HS-5 (cell line): ENCODE data around the gene TSPAN15.
"Not testable (repeated sequence)": the region's sequence is repeated elsewhere in the genome, so short reads cannot be mapped to it uniquely, and the experiment has no call there.

Experiments used
- DNase-seq: peaks from one replicate; pipeline ENCODE4 v3.0.0-alpha.2; 2012; ENCODE audit warnings: low read depth

The TSPAN15 gene

DNA sequence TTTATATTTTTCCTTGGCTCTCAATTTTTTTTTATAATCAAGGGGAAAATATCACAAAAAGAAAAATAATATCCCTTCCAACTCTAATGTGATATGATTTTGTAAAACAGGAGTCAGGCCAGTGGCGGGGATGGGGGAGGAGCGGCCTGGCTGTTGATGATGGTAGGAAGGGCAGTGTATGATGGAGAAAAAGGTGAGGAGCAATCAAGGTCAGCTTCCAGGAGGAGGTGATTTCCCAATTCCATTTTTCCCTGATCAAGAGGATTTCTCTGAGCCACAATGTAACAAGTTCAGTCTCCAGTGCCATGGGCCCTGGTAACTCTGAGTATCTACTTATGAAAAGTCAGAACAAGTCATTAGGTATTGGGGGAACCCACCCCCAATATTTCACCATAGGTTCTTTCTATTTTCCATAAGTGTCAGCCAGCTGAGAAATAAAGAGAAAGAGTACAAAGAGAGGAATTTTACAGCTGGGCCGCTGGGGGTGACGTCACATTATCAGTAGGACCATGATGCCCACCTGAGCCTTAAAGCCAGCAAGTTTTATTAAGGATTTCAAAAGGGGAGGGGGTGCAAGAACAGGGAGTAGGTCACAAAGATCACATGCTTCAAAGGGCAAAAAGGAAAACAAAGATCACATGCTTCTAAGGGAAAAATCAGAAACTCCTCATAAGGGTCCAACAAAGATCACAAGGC is 37.0 kb downstream of the TSPAN15 start:
- DNase-seq = not testable (repeated sequence)

DNA sequence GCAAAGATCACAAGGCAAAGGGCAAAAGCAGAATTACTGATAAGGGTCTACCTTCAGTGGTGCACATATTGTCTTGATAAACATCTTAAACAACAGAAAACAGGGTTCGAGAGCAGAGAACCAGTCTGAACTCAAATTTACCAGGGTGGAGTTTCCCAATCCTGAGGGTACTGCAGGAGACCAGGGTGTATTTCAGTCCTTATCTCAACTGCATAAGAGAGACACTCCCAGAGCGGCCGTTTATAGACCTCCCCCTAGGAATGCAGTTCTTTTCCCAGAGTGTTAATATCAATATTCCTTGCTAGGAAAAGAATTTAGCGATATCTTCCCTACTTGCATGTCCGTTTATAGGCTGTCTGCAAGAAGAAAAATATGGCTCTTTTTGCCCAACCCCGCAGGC is 37.6 kb downstream of the TSPAN15 start:
- not testable (repeated sequence) for DNase-seq

DNA sequence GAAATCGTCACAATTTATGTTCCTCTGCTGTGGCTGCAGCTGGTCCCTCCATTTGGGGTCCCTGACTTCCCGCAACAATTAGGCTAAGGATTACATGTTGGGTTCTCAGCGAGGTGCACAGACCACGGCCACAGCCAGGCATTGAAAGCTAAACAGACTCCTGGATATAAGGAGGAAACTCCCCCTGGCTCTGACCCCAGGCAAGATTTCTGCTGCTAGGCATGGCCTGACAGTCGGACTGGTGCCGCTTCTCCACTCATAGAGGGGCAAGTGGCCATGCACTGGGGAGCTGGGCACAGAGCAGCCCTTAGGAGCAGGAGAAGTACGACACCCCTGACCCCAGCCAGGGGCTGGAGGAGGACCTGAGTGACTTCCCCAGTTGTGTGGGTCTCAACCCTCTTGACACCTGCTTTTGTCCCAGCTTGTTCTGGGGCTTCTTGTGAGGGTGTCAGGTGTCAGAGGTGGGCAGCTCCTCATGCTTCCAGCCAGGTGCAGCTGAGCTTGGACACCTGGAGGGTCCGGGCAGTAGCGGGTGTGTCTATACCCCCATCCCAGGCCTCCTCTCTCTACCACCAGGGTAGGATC is 38.3 kb downstream of the TSPAN15 start:
- DNase-seq = no peak

DNA sequence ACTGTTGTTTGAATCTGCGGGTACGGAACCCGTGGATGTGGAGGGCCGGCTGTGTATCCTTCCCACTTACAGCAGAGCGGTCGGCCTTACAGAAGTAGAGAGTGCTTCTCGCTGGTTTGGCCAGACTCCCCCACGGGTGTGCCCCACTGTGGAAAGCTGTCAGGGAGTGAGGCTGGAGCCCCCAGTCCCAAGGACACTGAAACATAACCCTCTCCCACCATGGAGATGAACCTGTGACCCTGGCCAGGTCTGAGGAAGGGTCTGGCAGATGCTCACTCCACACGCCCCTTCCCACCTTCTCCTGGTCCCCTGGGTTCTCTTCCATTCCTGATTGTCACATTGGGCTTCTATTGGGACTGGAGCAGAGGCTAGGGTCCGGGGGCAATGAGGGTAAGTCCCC is 39.6 kb downstream of the TSPAN15 start:
- DNase-seq = no peak

DNA sequence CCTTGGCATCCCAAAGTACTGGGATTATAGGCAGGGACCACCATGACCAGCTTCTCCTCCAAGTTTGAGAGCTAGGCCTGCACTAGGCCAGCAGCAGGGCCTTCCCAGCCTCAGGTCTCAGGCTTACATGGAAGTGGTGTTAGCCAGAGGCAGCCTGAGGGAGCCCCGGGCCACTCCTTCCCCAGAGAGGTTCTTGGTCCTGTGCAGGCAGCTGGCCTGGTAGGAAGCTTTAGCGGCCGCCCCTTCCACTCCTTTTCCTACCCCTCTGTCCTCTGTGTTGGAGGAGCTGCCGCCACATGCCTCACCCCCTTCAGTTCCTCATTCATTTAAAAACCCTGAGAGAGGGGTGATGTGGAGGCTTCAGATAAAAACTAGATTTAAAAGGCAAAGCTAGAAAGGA is 40.3 kb downstream of the TSPAN15 start:
- DNase-seq = no peak

DNA sequence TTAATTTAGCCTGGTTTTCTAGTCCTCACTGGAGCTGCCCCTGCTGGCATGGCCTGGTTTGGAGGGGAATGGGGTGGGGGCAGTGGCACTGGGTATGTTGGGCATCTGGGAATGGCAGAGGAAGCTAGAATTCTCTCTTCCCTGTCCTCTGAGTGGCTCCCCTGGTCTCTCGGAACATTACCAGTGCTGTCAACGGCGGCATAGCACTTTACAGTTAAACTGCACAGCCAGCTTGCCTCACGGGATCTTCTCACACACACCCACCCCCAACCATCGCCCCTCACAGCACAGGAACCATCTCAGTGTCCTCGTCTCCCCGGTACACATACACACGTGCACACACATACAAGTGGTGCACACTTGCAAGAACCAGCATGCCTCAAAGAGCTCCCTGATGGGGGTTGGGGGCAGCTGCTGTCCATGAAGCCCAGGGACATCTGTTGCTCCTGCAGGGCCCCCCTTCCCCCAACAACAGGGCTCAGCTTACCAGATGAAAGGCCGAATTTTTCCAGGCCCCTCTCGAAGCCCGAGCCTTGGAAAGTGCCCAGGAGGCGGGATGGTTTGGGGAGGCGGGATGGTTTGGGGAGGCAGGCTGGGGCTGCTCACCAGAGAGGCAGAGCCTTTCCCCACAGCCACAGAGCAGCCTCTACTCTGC is 41.0 kb downstream of the TSPAN15 start:
- no peak for DNase-seq

DNA sequence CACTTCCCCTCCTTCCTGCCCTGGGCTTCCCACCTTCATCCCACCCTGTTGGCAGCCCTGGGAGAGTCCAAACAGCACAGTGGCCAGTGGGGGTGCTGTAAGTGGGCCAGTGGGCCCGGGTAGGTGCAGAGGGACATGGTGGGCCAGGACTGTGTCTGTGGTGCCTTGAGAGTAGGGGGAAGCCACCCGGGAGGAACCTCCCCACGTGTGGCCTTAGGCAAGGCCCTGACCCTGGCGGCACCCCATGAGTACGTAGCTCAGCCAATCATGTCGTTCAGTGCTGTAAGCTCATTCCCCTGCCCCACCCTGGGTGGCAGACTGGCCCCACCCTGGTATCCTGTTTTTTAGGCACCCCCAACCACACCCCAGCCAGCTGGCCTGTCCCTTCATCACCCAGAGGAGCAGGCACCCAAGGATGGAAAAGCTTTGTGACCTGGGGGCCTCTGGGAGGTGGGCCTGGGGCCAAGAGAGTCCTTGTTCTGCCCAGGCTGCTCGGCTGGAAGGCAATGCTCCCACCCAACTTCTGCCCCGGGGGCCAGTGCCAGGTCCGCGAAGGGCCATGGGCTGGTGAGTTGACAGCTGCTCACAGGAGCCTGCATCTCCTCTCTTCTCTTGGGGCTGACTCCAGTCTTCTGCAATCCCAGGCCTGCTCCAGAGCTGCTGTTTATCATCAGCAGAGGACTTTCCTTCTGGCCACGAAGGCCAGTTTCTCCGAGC is 41.6 kb downstream of the TSPAN15 start:
- no peak for DNase-seq

DNA sequence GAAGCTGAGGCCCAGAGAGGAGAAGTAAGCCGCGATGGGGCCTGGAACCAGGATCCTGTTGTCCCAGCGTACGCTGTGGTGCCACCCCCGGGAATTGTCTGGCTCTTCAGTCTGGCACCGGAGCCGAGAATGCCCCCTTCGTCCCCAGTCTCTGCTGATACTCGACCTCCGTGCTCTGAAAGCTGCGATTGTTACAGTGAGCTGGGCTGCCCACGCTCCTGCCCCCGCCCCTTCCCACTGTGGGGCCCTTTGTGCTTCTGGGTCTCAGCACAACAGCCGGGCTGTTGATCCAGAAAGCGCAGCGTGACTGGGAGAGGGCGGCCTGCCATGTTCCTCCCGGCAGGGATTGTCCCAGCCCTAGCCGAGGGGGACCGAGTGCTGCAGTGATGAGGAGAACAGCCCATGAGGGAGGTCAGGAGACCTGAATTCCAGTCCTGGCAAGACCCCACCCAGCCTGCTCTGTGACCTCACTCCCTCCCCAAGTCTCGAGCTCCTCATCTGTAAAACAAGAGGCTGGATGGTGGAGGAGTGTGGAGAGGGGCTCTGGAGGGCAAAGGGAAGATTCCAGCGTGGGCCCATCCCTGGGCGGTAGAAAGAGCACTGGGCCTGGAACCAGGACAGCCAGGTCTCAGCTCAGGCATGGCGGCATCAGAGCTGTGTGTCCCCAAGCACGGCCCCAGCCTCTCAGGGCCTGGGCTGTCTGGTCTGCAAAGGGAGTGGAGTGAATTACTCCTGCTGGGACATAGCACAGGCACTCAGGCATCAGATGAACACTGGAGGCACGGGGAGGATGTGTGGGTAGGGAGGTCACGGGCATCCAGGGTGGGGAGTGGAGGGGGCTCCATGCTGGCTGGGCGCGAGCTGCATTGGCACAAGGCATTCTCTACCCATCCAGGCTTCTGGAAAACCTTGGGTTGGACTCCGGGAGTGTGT is 43.6 kb downstream of the TSPAN15 start:
- no peak for DNase-seq

DNA sequence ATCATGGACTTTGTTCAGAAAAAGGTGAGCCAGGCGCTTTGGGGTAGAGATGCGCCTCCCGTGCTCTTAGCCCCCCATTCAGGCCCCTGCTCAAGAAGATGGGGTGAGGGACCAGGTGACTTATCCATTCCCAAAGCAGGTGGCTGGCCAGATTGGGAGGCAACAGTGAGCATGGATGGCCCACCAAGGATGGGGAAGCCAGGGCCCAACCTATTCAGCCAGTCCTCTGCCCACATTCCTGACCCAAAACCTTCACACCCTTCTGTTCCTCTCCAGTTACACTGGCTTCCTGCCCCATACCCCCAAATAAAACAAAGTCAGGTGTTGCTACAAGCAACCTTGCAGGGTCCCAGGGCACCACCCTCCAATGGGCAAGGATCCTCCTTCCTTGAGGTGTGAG is 44.4 kb downstream of the TSPAN15 start:
- no peak for DNase-seq

DNA sequence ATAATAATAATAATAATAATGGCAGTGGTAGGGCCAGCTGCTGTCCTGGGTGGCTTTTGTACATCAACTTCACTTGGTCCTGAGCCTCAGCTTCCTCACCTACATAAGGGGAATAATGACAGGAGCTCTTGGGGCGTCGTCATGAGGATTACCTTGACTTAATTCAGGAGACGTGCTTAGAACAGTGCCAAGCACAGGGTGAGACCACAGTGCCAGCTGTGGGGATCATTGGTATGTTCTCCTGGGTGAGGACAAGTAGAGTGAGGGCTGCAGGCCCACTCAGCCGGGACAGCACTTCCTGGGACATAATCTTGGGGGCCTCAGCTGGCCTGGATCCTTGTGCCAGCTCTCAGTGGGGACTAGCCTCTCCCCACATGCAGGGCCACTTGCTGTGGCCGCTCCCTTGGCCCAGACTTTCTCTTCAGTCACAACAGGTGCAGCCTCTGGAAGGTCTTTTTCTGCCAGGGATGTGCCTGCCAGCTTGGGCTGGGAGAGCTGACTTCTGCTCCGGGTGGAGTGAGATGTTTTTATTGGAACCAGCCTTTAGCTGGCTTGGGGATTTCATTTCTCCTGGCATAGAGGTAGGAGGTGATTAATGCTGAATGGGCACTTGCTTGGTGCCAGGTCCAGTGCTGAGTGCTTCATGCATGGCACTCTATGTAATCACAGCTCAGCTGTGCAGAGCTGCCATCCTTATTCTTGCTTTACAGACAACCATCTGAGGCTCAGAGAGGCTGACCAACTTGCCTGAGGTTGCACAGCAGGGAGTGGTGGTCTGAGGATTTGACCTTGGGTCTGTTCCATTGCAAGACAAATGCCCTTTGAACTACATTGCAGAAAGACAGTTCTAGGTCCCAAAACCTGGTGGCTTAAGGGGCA is 45.3 kb downstream of the TSPAN15 start:
- no peak for DNase-seq

DNA sequence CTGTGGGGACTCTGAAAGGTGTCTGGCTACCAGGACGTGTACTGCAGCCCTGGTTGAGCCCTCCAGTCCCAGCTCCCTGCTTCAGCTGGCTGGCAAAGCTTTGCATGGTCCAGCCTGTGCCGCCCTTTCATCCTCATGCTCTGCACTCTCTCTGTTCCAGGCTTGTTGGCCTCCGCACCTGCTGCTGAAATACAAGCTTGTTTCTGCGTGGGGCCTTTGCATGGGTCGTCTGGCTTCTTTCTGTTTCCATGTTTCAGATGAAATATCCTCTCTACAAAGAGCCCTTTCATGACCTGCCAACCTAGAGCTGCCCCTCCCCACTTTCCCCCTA is 45.9 kb downstream of the TSPAN15 start:
- DNase-seq = no peak

DNA sequence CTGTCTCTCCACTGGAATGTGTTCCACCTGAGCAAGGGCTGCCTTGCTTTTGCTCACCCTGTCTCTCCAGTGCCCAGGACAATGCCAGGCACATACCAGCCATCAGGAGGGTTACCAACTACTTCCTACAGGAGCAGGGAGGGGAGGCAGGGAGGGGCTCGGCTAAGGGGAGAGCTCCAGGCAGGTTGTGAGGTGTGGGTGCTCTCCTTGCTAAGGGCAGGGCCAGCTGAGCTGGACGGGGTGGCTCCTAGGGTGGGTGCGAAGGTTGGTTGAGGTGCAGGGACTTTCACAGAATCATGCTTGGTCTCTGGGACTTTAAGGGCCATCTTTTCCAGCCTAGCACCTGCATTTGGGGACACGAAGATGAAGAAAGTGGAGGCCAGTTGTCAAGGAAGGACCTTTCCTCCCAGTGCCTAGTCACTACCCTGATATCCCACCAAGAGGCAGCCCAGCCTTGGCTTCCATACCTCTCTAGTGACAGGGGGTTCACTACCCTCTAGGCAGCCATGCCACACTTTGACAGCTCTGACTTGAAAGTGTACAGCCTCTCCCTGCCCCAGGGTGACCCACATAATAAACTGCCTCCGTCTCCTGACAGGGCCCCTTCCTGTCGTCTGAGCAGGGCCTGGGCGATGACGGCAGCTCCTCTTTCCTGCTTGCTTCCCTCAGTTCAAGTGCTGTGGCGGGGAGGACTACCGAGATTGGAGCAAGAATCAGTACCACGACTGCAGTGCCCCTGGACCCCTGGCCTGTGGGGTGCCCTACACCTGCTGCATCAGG is 46.5 kb downstream of the TSPAN15 start:
- no peak for DNase-seq

DNA sequence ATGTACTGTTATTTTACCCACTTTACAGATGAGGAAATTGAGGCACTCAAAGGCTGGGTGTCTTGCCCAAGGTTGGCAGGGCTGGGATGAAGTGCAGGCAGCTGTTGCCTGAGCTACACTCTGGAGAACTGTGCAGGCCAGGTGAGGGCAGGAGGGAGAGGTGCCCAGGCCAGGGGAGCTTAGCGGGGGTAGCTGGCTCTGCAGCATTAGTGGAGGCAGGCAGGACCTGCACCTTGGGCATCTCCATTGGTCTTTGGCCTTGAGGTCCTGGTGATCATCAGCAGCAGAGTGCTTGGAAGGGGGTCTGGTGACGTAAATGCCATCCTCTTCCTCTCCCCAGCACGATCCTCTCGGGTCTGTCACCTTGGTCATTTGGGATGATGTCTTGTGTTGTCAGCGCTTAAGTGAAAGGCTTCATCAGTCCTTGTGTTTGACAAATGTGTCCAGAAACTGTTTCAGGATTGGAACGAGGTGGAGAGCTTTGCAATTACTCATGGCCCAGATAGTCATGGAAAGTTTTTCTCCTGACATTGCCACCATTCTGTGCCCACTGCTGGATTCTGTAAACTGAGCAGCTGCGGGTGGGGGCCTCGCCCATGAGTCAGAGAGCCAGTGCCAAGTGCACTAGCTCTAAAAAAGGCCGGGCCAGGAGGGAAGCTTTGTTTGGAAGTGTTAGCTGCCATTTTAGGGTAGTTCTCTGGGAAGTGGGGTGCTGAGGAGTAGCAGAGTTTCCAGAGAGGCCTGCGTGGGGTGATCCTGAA is 47.6 kb downstream of the TSPAN15 start:
- no peak for DNase-seq

DNA sequence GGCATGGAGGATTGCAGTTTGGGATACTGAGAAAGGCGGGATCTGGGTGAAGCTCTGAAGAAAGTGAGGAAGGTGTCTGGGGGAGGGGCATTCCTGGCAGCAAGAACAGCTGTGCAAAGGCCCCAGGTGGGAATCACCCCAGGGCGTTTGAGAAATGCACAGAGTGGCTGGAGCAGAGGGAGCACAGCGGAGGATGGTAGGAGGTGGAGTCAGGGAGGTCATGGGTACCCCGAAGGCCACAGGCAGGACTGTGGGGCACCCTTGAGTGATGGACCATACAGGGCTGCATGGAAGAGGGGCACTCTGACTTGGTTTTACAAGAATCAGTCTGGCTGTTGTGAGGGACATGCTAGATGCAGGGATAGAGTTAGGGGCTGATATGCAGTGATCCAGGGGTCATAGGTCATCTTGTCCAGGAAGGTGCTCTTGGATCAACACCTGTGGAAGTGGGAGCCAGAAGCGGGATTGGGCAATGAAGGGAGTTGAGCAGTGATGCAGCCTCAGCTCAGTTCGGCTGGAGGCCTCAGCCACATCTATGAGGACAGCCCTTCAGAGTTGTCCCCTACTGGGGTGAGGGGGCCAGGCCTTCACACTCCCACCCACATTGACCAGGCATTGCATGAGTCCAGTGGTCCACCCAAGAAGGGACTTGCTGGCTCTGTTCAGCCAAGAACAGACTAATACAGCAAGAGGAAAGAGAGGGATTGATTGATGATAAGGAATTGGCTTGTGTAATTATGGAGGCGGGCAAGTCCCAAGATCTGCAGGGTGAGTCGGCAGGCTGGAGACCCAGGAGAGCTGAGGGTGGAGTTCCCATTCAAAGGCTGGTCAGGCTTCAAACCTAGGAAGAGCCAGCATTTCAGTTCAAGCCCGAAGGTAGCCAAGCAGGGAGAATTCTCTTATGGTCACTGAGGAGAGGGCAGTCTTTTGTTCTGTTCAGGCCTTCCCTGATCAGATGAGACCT is 48.7 kb downstream of the TSPAN15 start:
- DNase-seq = no peak

DNA sequence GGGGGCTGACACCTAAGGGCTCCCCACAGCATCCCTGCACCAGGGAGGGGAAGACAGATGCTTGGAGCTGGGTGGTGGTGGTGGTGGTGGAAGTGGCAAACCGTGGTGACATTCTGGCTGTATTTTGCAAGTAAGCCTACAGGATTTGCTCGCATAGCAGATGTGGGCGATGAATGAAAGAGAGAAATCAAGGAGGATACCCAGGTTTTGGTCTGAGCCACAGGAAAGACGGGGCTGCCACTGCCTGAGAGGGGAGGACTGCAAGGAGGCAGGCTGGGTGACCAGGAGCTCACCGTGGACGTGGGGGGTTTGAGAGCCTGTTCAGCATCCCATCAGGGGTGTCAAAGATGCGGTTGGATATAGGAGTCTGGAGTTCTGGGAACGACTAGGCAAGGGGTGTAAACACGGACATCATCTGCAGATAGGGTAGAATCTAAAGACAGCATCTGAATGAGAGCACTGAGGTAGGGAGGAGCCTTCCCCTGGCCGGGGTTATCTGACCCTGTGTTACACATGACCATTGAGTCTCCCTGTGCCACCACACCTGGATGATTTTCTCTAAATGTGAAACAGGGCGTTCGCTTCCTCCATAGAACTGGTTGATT is 49.7 kb downstream of the TSPAN15 start:
- DNase-seq = no peak

DNA sequence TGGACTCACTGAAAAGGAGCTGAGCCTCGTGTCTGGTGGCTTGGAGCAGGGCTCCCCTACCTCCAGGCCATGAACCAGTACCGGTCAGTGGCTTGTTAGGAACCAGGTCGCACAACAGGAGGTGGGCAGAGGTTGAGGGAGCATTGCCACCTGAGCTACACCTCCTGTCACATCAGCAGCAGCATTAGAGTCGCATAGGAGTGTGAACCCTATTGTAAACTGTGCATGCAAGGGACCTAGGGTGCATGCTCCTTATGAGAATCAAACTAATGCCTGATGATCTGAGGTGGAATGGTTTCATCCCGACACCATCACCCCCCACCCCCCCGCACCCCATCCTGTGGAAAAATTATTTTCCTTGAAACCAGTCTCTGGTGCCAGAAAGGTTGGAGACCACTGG is 50.4 kb downstream of the TSPAN15 start:
- DNase-seq = no peak

DNA sequence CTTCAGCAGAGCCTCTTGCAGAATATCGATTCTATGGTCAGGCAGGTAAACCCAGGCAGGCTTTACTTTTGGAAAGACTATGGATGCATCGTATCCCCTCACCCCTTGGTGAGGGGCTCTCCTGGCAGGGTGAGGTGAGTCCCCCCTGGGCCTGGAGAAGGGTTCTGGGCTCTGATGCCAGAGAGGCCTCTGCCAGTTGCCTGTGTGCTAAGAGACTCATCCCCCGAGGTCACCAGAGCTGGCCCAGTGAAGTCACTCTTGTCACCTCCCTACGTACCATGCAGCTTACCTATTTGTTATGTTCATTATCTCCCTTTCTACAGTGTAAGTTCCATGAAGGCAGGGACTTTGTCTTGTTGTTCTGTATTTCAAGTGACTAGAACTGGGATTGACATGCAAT is 51.3 kb downstream of the TSPAN15 start:
- no peak for DNase-seq
